Purkinje cell (primary cell): ENCODE measurements around the gene MSH2. TPM values are rescaled to one million over a fixed set of nuclear protein-coding genes. Genes with fewer than 3 reads are reported as not detected.

Experiments used
- polyA plus RNA-seq: library from polyadenylated mRNA; unstranded; fragments of >200 nt; fragmentation: Nextera tagmentation; gene quantifications from 2 replicates; pipeline ENCODE4 v1.2.1, GENCODE V29; 2014

Gene MSH2
- polyA plus RNA-seq, result 22.0 and 34.8 TPM in 2 replicates

DNA sequence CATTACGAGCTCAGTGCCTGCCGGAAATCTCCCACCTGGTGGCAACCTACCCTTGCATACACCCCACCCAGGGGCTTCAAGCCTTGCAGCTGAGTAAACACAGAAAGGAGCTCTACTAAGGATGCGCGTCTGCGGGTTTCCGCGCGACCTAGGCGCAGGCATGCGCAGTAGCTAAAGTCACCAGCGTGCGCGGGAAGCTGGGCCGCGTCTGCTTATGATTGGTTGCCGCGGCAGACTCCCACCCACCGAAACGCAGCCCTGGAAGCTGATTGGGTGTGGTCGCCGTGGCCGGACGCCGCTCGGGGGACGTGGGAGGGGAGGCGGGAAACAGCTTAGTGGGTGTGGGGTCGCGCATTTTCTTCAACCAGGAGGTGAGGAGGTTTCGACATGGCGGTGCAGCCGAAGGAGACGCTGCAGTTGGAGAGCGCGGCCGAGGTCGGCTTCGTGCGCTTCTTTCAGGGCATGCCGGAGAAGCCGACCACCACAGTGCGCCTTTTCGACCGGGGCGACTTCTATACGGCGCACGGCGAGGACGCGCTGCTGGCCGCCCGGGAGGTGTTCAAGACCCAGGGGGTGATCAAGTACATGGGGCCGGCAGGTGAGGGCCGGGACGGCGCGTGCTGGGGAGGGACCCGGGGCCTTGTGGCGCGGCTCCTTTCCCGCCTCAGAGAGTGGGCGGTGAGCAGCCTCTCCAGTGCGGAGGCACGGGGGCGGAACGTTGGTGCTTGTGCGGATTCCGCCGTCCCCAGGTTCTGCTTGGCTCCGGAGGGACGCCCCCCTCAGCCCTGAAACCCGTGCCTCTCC, at the start of gene MSH2:
TSS of gene MSH2 (plus strand) at position 352 of the 804 bp plus-strand sequence. CDS start at position 388, 36 bp downstream.

Other genes starting within 250 kb of the MSH2 start
- gene STPG4, start 247.8 kb upstream of the MSH2 start, polyA plus RNA-seq, result 0.56 TPM in 1 of 2 replicates, not detected in the other
- gene CALM2, start 226.6 kb upstream of the MSH2 start, polyA plus RNA-seq, result 24,659 and 25,338 TPM in 2 replicates
- 24.6 and 32.6 TPM in 2 replicates for gene EPCAM, start 33.8 kb upstream of the MSH2 start, polyA plus RNA-seq
- 2.5 TPM in 1 of 2 replicates, not detected in the other for gene KCNK12, start 167.8 kb downstream of the MSH2 start, polyA plus RNA-seq